ENCODE results near the gene PXDN. TPM values are rescaled to one million over a fixed set of nuclear protein-coding genes. Genes with fewer than 3 reads are reported as not detected.

PXDN gene
- total and polyA plus RNA-seq, 10 of the 15 experiments (the other 5 are each of a cell fraction or from before 2014, with no cell fraction given), result 0.12 to 0.69 (median 0.23) TPM; not detected in 5

DNA sequence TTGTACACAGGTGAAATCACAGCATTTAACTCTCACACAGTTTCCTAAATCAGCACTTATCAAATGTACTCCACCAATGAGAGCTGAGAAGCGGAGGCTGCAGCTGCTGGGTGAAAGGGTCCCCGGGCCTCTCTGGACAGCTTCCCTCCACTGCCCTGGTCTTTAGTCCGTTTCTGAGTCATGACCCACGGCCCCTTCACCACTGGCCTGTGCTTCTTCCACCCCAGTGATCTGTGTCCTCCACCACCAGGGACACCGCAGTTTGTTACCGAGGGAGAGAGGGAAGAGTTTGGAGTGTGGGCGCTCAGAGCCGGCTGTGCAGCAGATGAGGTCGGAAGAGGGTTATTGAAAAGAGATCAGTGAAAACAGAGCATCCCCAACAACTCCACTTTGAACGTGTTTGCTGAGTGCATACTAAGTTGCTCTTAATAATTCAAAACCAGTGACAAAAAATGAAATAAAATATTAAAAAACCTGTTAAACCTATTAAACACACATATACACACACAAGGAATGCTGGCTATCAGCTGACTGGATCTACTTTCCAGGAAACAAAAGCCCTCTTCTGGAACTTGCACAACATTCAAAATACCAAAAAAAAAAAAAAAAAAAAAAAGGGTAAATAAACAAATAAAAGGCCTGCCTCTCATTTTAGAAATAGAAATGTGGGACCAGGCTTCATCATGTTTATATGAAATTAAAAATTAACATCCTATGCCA is 54.1 kb downstream of the PXDN start:
- ChIA-PET CTCF (no interaction called here), SMC1A (ENCODE audit: uncharacterized antibody, unreplicated experiment) (no interaction called here), POLR2A (no interaction called here), RAD21 (ENCODE audit: unreplicated experiment) (interaction anchor here (0.7 kb wide), 1 partner anchor 140 kb away, joined by 3 read pairs; no protein-coding TSS in a partner anchor)
- in situ Hi-C loops (cut with MboI) (no loop called here), intact Hi-C loops (cut with micrococcal nuclease; ENCODE audit: unreplicated experiment) (no loop called here)
- H2AFZ ChIP-seq (ENCODE audit: control insufficient read depth, low read depth, low read length), result no peak overlapping the region
- no peak for ATAC-seq
- no peak overlapping the region for H3K27ac ChIP-seq (ENCODE audit: control insufficient read depth, insufficient read depth)
- H4K20me1 ChIP-seq (ENCODE audit: control insufficient read depth, insufficient read depth), result no peaks in the 10 kb centered on the region
- no peaks in the 10 kb centered on the region for H3K9me3 ChIP-seq (replicated peaks; ENCODE audit: control insufficient read depth, insufficient read depth, low read length)
- 47% methylated on average over 10 of the region's 10 CpGs for WGBS (ENCODE audit: insufficient coverage, insufficient replicate concordance, low lambda C conversion rate, missing lambda C conversion rate)
- no peaks in the 10 kb centered on the region for H3K79me2 ChIP-seq (ENCODE audit: control insufficient read depth, insufficient read depth, low read length)
- no peak for TF ChIP-seq YY1 (IDR thresholded peaks at IDR 0.05; ENCODE audit: low read depth, low read length)
- H3K27me3 ChIP-seq (replicated peaks in 1 of 2; ENCODE audit: control insufficient read depth in 2 of 2, insufficient read depth in 2 of 2, low read length in 1 of 2), result no peaks in the 10 kb centered on the region
- FAIRE-seq, result no peak
- no peak overlapping the region for H3K4me3 ChIP-seq
- H3K9ac ChIP-seq (ENCODE audit: control insufficient read depth, insufficient read depth, low read length), result no peak overlapping the region
- H3K4me2 ChIP-seq (ENCODE audit: control insufficient read depth, insufficient read depth), result no peak overlapping the region
- BruUV-seq (replicated peaks), result no TSS peak
- no peaks in the 10 kb centered on the region for H3K4me1 ChIP-seq (ENCODE audit: control insufficient read depth, insufficient read depth, low read length)
- H3K36me3 ChIP-seq (ENCODE audit: control insufficient read depth in 2 of 2, insufficient read depth in 2 of 2, low read length in 1 of 2), result no peaks in the 10 kb centered on the region
- DNase-seq (ENCODE audit: low read depth, low spot score), result no peak

DNA sequence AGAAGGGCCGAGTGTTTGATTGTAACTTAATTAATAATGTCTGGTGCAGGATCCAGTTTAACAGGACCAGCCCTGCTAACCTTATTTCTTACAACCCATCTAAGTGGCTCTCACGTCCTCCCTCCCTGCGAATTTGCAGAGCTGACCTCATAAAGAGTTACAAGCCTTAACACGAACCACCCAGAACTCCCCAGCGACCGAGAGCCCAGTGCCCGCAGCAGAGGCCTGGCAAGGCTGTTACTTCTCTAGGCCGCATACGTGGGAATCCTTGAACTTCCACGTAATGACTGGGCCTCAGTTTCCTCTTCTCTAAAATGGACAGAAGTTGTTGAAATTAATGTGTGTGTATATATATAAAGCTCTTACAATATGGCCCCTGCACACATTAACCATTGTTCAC is 55.5 kb downstream of the PXDN start:
- Histone ChIP-seq H3K9ac (ENCODE audit: control insufficient read depth, insufficient read depth, low read length) (no peak overlapping the region), H3K9me3 (replicated peaks; ENCODE audit: control insufficient read depth, insufficient read depth, low read length) (no peaks in the 10 kb centered on the region), H3K36me3 (ENCODE audit: control insufficient read depth in 2 of 2, insufficient read depth in 2 of 2, low read length in 1 of 2) (no peaks in the 10 kb centered on the region), H4K20me1 (ENCODE audit: control insufficient read depth, insufficient read depth) (no peaks in the 10 kb centered on the region), H3K4me2 (ENCODE audit: control insufficient read depth, insufficient read depth) (no peak overlapping the region), H3K4me3 (no peak overlapping the region), H3K79me2 (ENCODE audit: control insufficient read depth, insufficient read depth, low read length) (no peaks in the 10 kb centered on the region), H3K27me3 (replicated peaks in 1 of 2; ENCODE audit: control insufficient read depth in 2 of 2, insufficient read depth in 2 of 2, low read length in 1 of 2) (no peaks in the 10 kb centered on the region), H3K4me1 (ENCODE audit: control insufficient read depth, insufficient read depth, low read length) (no peaks in the 10 kb centered on the region), H2AFZ (ENCODE audit: control insufficient read depth, low read depth, low read length) (no peak overlapping the region), H3K27ac (ENCODE audit: control insufficient read depth, insufficient read depth) (no peak overlapping the region)
- intact Hi-C loops (cut with micrococcal nuclease; ENCODE audit: unreplicated experiment), result no loop called here
- no TSS peak for BruUV-seq (replicated peaks)
- WGBS (ENCODE audit: insufficient coverage, insufficient replicate concordance, low lambda C conversion rate, missing lambda C conversion rate), result 41% methylated on average over 10 of the region's 10 CpGs
- ATAC-seq (no peak), FAIRE-seq (no peak), DNase-seq (ENCODE audit: low read depth, low spot score) (no peak)
- POLR2A ChIA-PET, result no interaction called here
- in situ Hi-C loops (cut with MboI), result no loop called here
- SMC1A ChIA-PET (ENCODE audit: uncharacterized antibody, unreplicated experiment), result no interaction called here
- CTCF ChIA-PET, result no interaction called here
- RAD21 ChIA-PET (ENCODE audit: unreplicated experiment), result no interaction called here
- TF ChIP-seq CREB1 (IDR thresholded peaks at IDR 0.05; ENCODE audit: low read depth), result no peak
- no peak for TF ChIP-seq SRF (IDR thresholded peaks at IDR 0.05; ENCODE audit: low read depth in 2 of 2, low read length in 2 of 2)
- TF ChIP-seq CHD1 (IDR thresholded peaks at IDR 0.05; ENCODE audit: low read depth, low read length), result no peak
- TF ChIP-seq EGR1 (IDR thresholded peaks at IDR 0.05; ENCODE audit: borderline replicate concordance in 1 of 2, low read depth in 2 of 2, low read length in 2 of 2), result no peak
- TF ChIP-seq SMAD1 (IDR thresholded peaks at IDR 0.05; ENCODE audit: low read depth, partially characterized antibody), result no peak
- no peak for TF ChIP-seq NR2C2 (IDR thresholded peaks at IDR 0.05; ENCODE audit: borderline replicate concordance, control insufficient read depth, insufficient read length, low read depth)
- TF ChIP-seq ESRRA (IDR thresholded peaks at IDR 0.05; ENCODE audit: low read length), result no peak
- TF ChIP-seq, protein P1, sequence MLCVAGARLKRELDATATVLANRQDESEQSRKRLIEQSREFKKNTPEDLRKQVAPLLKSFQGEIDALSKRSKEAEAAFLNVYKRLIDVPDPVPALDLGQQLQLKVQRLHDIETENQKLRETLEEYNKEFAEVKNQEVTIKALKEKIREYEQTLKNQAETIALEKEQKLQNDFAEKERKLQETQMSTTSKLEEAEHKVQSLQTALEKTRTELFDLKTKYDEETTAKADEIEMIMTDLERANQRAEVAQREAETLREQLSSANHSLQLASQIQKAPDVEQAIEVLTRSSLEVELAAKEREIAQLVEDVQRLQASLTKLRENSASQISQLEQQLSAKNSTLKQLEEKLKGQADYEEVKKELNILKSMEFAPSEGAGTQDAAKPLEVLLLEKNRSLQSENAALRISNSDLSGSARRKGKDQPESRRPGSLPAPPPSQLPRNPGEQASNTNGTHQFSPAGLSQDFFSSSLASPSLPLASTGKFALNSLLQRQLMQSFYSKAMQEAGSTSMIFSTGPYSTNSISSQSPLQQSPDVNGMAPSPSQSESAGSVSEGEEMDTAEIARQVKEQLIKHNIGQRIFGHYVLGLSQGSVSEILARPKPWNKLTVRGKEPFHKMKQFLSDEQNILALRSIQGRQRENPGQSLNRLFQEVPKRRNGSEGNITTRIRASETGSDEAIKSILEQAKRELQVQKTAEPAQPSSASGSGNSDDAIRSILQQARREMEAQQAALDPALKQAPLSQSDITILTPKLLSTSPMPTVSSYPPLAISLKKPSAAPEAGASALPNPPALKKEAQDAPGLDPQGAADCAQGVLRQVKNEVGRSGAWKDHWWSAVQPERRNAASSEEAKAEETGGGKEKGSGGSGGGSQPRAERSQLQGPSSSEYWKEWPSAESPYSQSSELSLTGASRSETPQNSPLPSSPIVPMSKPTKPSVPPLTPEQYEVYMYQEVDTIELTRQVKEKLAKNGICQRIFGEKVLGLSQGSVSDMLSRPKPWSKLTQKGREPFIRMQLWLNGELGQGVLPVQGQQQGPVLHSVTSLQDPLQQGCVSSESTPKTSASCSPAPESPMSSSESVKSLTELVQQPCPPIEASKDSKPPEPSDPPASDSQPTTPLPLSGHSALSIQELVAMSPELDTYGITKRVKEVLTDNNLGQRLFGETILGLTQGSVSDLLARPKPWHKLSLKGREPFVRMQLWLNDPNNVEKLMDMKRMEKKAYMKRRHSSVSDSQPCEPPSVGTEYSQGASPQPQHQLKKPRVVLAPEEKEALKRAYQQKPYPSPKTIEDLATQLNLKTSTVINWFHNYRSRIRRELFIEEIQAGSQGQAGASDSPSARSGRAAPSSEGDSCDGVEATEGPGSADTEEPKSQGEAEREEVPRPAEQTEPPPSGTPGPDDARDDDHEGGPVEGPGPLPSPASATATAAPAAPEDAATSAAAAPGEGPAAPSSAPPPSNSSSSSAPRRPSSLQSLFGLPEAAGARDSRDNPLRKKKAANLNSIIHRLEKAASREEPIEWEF (IDR thresholded peaks at IDR 0.05; ENCODE audit: insufficient replicate concordance, low read depth, low read length), result no peak
- TF ChIP-seq STAT1 (conservative IDR thresholded peaks at IDR 0.05), result no peak
- TF ChIP-seq HDAC6 (IDR thresholded peaks at IDR 0.05; ENCODE audit: unreplicated experiment), result no peak
- no peak for TF ChIP-seq CBX3 (IDR thresholded peaks at IDR 0.05; ENCODE audit: borderline replicate concordance, low read depth)
- no peak for TF ChIP-seq ZNF207 (IDR thresholded peaks at IDR 0.05; ENCODE audit: borderline replicate concordance)

All from GM12878 (cell line).